KMS-11 (cell line): Measurements from ENCODE around the gene MDH2.
"Not testable (repeated sequence)": the region's sequence is repeated elsewhere in the genome, so short reads cannot be mapped to it uniquely, and the experiment has no call there.

Experiments
- H2AFZ ChIP-seq: fragments of 200-600 bp; sonication (generic); 2 replicates; pipeline ENCODE4 v1.6.1; 2016; ENCODE audit warnings: antibody characterized with exemption, mixed run types, low read depth
- H3K27ac ChIP-seq: fragments of 200-600 bp; sonication (generic); 2 replicates; pipeline ENCODE4 v1.6.1; 2016; ENCODE audit warnings: mild to moderate bottlenecking, mixed run types
- H3K27me3 ChIP-seq: fragments of 200-600 bp; sonication (generic); 2 replicates; pipeline ENCODE4 v1.6.1; 2017; ENCODE audit warnings: mild to moderate bottlenecking, low read depth, mixed run types, moderate library complexity; ENCODE audit not compliant: insufficient read depth
- H3K36me3 ChIP-seq: fragments of 200-600 bp; sonication (generic); 2 replicates; pipeline ENCODE4 v1.6.1; 2017; ENCODE audit warnings: mild to moderate bottlenecking, mixed run types; ENCODE audit not compliant: insufficient read depth
- H3K4me1 ChIP-seq: fragments of 200-600 bp; sonication (generic); 2 replicates; pipeline ENCODE4 v1.6.1; 2016; ENCODE audit warnings: mild to moderate bottlenecking, low read depth, mixed run types; ENCODE audit not compliant: poor library complexity, severe bottlenecking
- H3K4me2 ChIP-seq: fragments of 200-600 bp; sonication (generic); 2 replicates; pipeline ENCODE4 v1.7.0; 2016; ENCODE audit warnings: mild to moderate bottlenecking, mixed run types
- H3K4me3 ChIP-seq: fragments of 200-600 bp; sonication (generic); IDR thresholded peaks from 2 replicates; pipeline ENCODE4 v1.6.1; 2017; ENCODE audit warnings: low read depth, low read length, mixed read lengths; ENCODE audit not compliant: insufficient read depth
- H3K79me2 ChIP-seq: fragments of 200-600 bp; sonication (generic); 2 replicates; pipeline ENCODE4 v1.6.1; 2016; ENCODE audit warnings: low read depth, mixed run types; ENCODE audit not compliant: insufficient read depth
- H3K9ac ChIP-seq: fragments of 200-600 bp; sonication (generic); 2 replicates; pipeline ENCODE4 v1.6.1; 2016; ENCODE audit warnings: mild to moderate bottlenecking, mixed run types
- H4K20me1 ChIP-seq: fragments of 200-600 bp; sonication (generic); 2 replicates; pipeline ENCODE4 v1.6.1; 2016; ENCODE audit warnings: mild to moderate bottlenecking, mixed run types; ENCODE audit not compliant: insufficient read depth
- CTCF ChIP-seq: fragments of 200-600 bp; sonication (generic); conservative IDR thresholded peaks from 2 replicates; pipeline ENCODE4 v1.6.1; 2017; ENCODE audit warnings: low read depth, mild to moderate bottlenecking, antibody characterized with exemption, low read length, moderate library complexity, mixed read lengths

Gene MDH2

GRCh38 chr7:76054123-76055120 is 6.5 kb downstream of the MDH2 start:
- Histone ChIP-seq H3K4me1 (peaks cover 20% of the 10 kb centered on the region), H3K36me3 (peaks cover 22% of the 10 kb centered on the region; the same call in 1 of the 2 replicates), H3K4me2 (no peak overlapping the region), H3K9ac (no peak overlapping the region), H3K79me2 (peaks cover 64% of the 10 kb centered on the region), H3K27me3 (no peaks in the 10 kb centered on the region), H4K20me1 (peaks cover 6% of the 10 kb centered on the region; the same call in 1 of the 2 replicates), H2AFZ (no peak overlapping the region), H3K4me3 (no peak overlapping the region), H3K27ac (no peak overlapping the region)
- TF ChIP-seq CTCF = no peak

GRCh38 chr7:76056241-76056640 is 8.3 kb downstream of the MDH2 start:
- peaks cover 25% of the 10 kb centered on the region; the same call in 1 of the 2 replicates for H3K36me3 ChIP-seq
- TF ChIP-seq CTCF = no peak
- H3K27ac ChIP-seq = no peak overlapping the region
- H3K4me3 ChIP-seq = no peak overlapping the region
- peaks cover 46% of the 10 kb centered on the region for H3K79me2 ChIP-seq
- no peak overlapping the region for H3K4me2 ChIP-seq
- peaks cover 5% of the 10 kb centered on the region for H3K4me1 ChIP-seq
- H3K27me3 ChIP-seq = no peaks in the 10 kb centered on the region
- no peak overlapping the region for H2AFZ ChIP-seq
- peaks cover 6% of the 10 kb centered on the region; the same call in 1 of the 2 replicates for H4K20me1 ChIP-seq
- H3K9ac ChIP-seq = no peak overlapping the region

GRCh38 chr7:76057103-76057812 is 9.4 kb downstream of the MDH2 start:
- no peak for TF ChIP-seq CTCF
- H3K79me2 ChIP-seq = peaks cover 37% of the 10 kb centered on the region
- no peaks in the 10 kb centered on the region for H3K4me1 ChIP-seq
- H3K4me3 ChIP-seq = no peak overlapping the region
- H3K4me2 ChIP-seq = no peak overlapping the region
- H3K36me3 ChIP-seq = peaks cover 25% of the 10 kb centered on the region; the same call in 1 of the 2 replicates
- H3K27ac ChIP-seq = no peak overlapping the region
- H2AFZ ChIP-seq = no peak overlapping the region
- no peak overlapping the region for H3K9ac ChIP-seq
- H3K27me3 ChIP-seq = no peaks in the 10 kb centered on the region
- peaks cover 6% of the 10 kb centered on the region; the same call in 1 of the 2 replicates for H4K20me1 ChIP-seq

GRCh38 chr7:76057813-76058145 is 9.9 kb downstream of the MDH2 start:
- Histone ChIP-seq H3K9ac (no peak overlapping the region), H3K4me3 (no peak overlapping the region), H3K36me3 (peaks cover 25% of the 10 kb centered on the region; the same call in 1 of the 2 replicates), H3K27me3 (no peaks in the 10 kb centered on the region), H3K4me2 (no peak overlapping the region), H4K20me1 (peaks cover 6% of the 10 kb centered on the region; the same call in 1 of the 2 replicates), H3K27ac (no peak overlapping the region), H3K4me1 (no peaks in the 10 kb centered on the region), H2AFZ (no peak overlapping the region), H3K79me2 (peaks cover 32% of the 10 kb centered on the region)
- TF ChIP-seq CTCF = no peak

GRCh38 chr7:76058745-76059144 is 10.8 kb downstream of the MDH2 start:
- not testable (repeated sequence) for H3K4me2 ChIP-seq, H3K4me1 ChIP-seq, H2AFZ ChIP-seq, H3K9ac ChIP-seq, H3K4me3 ChIP-seq, H3K27ac ChIP-seq, H3K27me3 ChIP-seq, H4K20me1 ChIP-seq
- peaks cover 30% of the 10 kb centered on the region; the same call in 1 of the 2 replicates for H3K36me3 ChIP-seq
- peaks cover 22% of the 10 kb centered on the region for H3K79me2 ChIP-seq
